Gastroesophageal sphincter (tissue), 3 donors: ENCODE measurements around the gene BCL2L11.

Experiments used
- POLR2A ChIP-seq, 2 donors: fragments of 450-650 bp; IDR thresholded peaks; one replicate each; pipeline ENCODE4 v1.6.1; 2017; ENCODE audit warnings: antibody characterized with exemption in 2 of 2, mild to moderate bottlenecking in 2 of 2, moderate library complexity in 1 of 2
- TF ChIP-seq, protein P1 (sequence below), 4 experiments: fragments of 200-600 bp in 2 of 4; fragments of 450-650 bp in 2 of 4; sonication (generic) in 1 of 4; IDR thresholded peaks; one replicate each; pipeline ENCODE4 v1.5.1; 2017 to 2019; ENCODE audit warnings: antibody characterized with exemption in 4 of 4, mild to moderate bottlenecking in 2 of 4, moderate library complexity in 2 of 4

DNA sequence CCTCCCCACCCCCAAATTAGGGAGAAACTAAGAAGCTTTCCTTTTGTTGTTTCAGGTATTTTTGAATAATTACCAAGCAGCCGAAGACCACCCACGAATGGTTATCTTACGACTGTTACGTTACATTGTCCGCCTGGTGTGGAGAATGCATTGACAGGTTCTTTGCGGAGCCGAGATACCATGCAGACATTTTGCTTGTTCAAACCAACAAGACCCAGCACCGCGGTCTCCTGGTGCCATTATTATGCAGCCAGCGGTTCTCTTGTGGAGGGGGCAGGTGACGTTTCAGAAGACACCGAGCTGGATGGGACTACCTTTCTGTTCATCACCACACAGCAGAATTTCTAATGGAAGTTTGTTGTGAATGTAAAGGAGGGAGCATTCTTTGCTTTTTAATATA lies 43.4 kb downstream of the BCL2L11 start:
- TF ChIP-seq, protein P1, sequence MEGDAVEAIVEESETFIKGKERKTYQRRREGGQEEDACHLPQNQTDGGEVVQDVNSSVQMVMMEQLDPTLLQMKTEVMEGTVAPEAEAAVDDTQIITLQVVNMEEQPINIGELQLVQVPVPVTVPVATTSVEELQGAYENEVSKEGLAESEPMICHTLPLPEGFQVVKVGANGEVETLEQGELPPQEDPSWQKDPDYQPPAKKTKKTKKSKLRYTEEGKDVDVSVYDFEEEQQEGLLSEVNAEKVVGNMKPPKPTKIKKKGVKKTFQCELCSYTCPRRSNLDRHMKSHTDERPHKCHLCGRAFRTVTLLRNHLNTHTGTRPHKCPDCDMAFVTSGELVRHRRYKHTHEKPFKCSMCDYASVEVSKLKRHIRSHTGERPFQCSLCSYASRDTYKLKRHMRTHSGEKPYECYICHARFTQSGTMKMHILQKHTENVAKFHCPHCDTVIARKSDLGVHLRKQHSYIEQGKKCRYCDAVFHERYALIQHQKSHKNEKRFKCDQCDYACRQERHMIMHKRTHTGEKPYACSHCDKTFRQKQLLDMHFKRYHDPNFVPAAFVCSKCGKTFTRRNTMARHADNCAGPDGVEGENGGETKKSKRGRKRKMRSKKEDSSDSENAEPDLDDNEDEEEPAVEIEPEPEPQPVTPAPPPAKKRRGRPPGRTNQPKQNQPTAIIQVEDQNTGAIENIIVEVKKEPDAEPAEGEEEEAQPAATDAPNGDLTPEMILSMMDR (IDR thresholded peaks at IDR 0.05): no peak
- no peak for TF ChIP-seq POLR2A (IDR thresholded peaks at IDR 0.05)
